ENCODE measurements around the gene SYCE3. TPM values are rescaled to one million over a fixed set of nuclear protein-coding genes. Genes with fewer than 3 reads are reported as not detected.

SYCE3 gene
- total RNA-seq, 1 experiment from 2014 or later, result not detected

- DNase-seq, result no peak
- Mint-ChIP-seq H3K4me1 (ENCODE audit: low read depth, unreplicated experiment) (no peaks in the 10 kb centered on the region), H3K27me3 (ENCODE audit: unreplicated experiment) (peaks cover 11% of the 10 kb centered on the region), H3K9me3 (ENCODE audit: low read depth, unreplicated experiment) (no peaks in the 10 kb centered on the region), H3K27ac (ENCODE audit: unreplicated experiment) (no peak overlapping the region), H3K36me3 (ENCODE audit: insufficient read depth, unreplicated experiment) (peaks cover 4% of the 10 kb centered on the region), H3K4me3 (ENCODE audit: low read depth, unreplicated experiment) (no peak overlapping the region)
- CTCF ChIA-PET, result no interaction called here
- intact Hi-C loops (cut with micrococcal nuclease; ENCODE audit: unreplicated experiment), result no loop called here
- TF ChIP-seq CTCF (IDR thresholded peaks at IDR 0.05; ENCODE audit: unreplicated experiment), result no peak
- no TSS peak for BruUV-seq (replicated peaks)
Observed at GRCh38 chr22:50595189-50595588, 32.5 kb upstream of the SYCE3 start.

- no peak for TF ChIP-seq CTCF (IDR thresholded peaks at IDR 0.05; ENCODE audit: unreplicated experiment)
- Mint-ChIP-seq H3K27ac (ENCODE audit: unreplicated experiment) (no peak overlapping the region), H3K36me3 (ENCODE audit: insufficient read depth, unreplicated experiment) (peaks cover 35% of the 10 kb centered on the region), H3K27me3 (ENCODE audit: unreplicated experiment) (no peaks in the 10 kb centered on the region), H3K4me1 (ENCODE audit: low read depth, unreplicated experiment) (no peaks in the 10 kb centered on the region), H3K9me3 (ENCODE audit: low read depth, unreplicated experiment) (no peaks in the 10 kb centered on the region), H3K4me3 (ENCODE audit: low read depth, unreplicated experiment) (no peak overlapping the region)
- BruUV-seq (replicated peaks), result no TSS peak
- intact Hi-C loops (cut with micrococcal nuclease; ENCODE audit: unreplicated experiment), result no loop called here
- no peak for DNase-seq
- CTCF ChIA-PET, result no interaction called here
Observed at GRCh38 chr22:50587407-50587806, 24.7 kb upstream of the SYCE3 start.

GRCh38 chr22:50586416-50586815, 23.7 kb upstream of the SYCE3 start:
- Mint-ChIP-seq H3K4me1 (ENCODE audit: low read depth, unreplicated experiment) (no peaks in the 10 kb centered on the region), H3K4me3 (ENCODE audit: low read depth, unreplicated experiment) (no peak overlapping the region), H3K27me3 (ENCODE audit: unreplicated experiment) (no peaks in the 10 kb centered on the region), H3K9me3 (ENCODE audit: low read depth, unreplicated experiment) (no peaks in the 10 kb centered on the region), H3K36me3 (ENCODE audit: insufficient read depth, unreplicated experiment) (peaks cover 44% of the 10 kb centered on the region), H3K27ac (ENCODE audit: unreplicated experiment) (no peak overlapping the region)
- intact Hi-C loops (cut with micrococcal nuclease; ENCODE audit: unreplicated experiment), result no loop called here
- no peak for DNase-seq
- CTCF ChIA-PET, result no interaction called here
- no TSS peak for BruUV-seq (replicated peaks)
- no peak for TF ChIP-seq CTCF (IDR thresholded peaks at IDR 0.05; ENCODE audit: unreplicated experiment)

- CTCF ChIA-PET, result no interaction called here
- no peaks in the 10 kb centered on the region for H3K4me1 Mint-ChIP-seq (ENCODE audit: low read depth, unreplicated experiment)
- H3K4me3 Mint-ChIP-seq (ENCODE audit: low read depth, unreplicated experiment), result no peak overlapping the region
- H3K36me3 Mint-ChIP-seq (ENCODE audit: insufficient read depth, unreplicated experiment), result peaks cover 49% of the 10 kb centered on the region
- no peak for TF ChIP-seq CTCF (IDR thresholded peaks at IDR 0.05; ENCODE audit: unreplicated experiment)
- no peak overlapping the region for H3K27ac Mint-ChIP-seq (ENCODE audit: unreplicated experiment)
- no peaks in the 10 kb centered on the region for H3K9me3 Mint-ChIP-seq (ENCODE audit: low read depth, unreplicated experiment)
- no peaks in the 10 kb centered on the region for H3K27me3 Mint-ChIP-seq (ENCODE audit: unreplicated experiment)
- intact Hi-C loops (cut with micrococcal nuclease; ENCODE audit: unreplicated experiment), result no loop called here
- BruUV-seq (replicated peaks), result no TSS peak
- DNase-seq, result no peak
Observed at GRCh38 chr22:50585781-50586180, 23.1 kb upstream of the SYCE3 start.

- Mint-ChIP-seq H3K4me3 (ENCODE audit: low read depth, unreplicated experiment) (no peak overlapping the region), H3K27me3 (ENCODE audit: unreplicated experiment) (no peaks in the 10 kb centered on the region), H3K9me3 (ENCODE audit: low read depth, unreplicated experiment) (no peaks in the 10 kb centered on the region), H3K4me1 (ENCODE audit: low read depth, unreplicated experiment) (no peaks in the 10 kb centered on the region), H3K27ac (ENCODE audit: unreplicated experiment) (no peak overlapping the region), H3K36me3 (ENCODE audit: insufficient read depth, unreplicated experiment) (peaks cover 54% of the 10 kb centered on the region)
- intact Hi-C loops (cut with micrococcal nuclease; ENCODE audit: unreplicated experiment), result no loop called here
- CTCF ChIA-PET, result no interaction called here
- no peak for DNase-seq
- TF ChIP-seq CTCF (IDR thresholded peaks at IDR 0.05; ENCODE audit: unreplicated experiment), result no peak
- BruUV-seq (replicated peaks), result no TSS peak
Observed at GRCh38 chr22:50585238-50585637, 22.5 kb upstream of the SYCE3 start.

Data from Calu3 (cell line).